Nephron progenitor cell (in vitro differentiated cells): Measurements from ENCODE around the gene LDAH.

Experiments used
- DNase-seq: peaks from one replicate; pipeline ENCODE4 v3.0.0; 2021
- H3K27ac Mint-ChIP-seq: 2 replicates; pipeline ENCODE4 v1.8.0; 2021; ENCODE audit warnings: mild to moderate bottlenecking, moderate library complexity, mixed read lengths
- H3K27me3 Mint-ChIP-seq: 2 replicates; pipeline ENCODE4 v1.8.0; 2021; ENCODE audit warnings: mild to moderate bottlenecking, low read depth, mixed read lengths; ENCODE audit not compliant: poor library complexity
- H3K36me3 Mint-ChIP-seq: 2 replicates; pipeline ENCODE4 v1.8.0; 2021; ENCODE audit warnings: low read depth, mixed read lengths
- H3K4me1 Mint-ChIP-seq: 2 replicates; pipeline ENCODE4 v1.8.0; 2021; ENCODE audit warnings: mixed read lengths
- H3K4me3 Mint-ChIP-seq: 2 replicates; pipeline ENCODE4 v1.8.0; 2021; ENCODE audit warnings: mild to moderate bottlenecking, moderate library complexity, mixed read lengths
- H3K9me3 Mint-ChIP-seq: 2 replicates; pipeline ENCODE4 v1.8.0; 2021; ENCODE audit warnings: mild to moderate bottlenecking, moderate library complexity, mixed read lengths
- CTCF ChIP-seq: fragments of 200-600 bp; sonication (generic); IDR thresholded peaks from 2 replicates; pipeline ENCODE4 v1.5.0; 2021; ENCODE audit warnings: antibody characterized with exemption

Gene LDAH

GRCh38 chr2:20691076-20691734 lies 131.7 kb downstream of the LDAH start:
- no peak for TF ChIP-seq CTCF
- DNase-seq: no peak
- Mint-ChIP-seq H3K27me3 (peaks cover 2% of the 10 kb centered on the region), H3K36me3 (peaks cover 39% of the 10 kb centered on the region), H3K9me3 (peaks cover 4% of the 10 kb centered on the region), H3K4me1 (peaks cover 11% of the 10 kb centered on the region), H3K4me3 (no peak overlapping the region), H3K27ac (peak overlapping the region; percentile 27)

- no peak overlapping the region for H3K27ac Mint-ChIP-seq
- no peak for TF ChIP-seq CTCF
- no peak for DNase-seq
- peaks cover 2% of the 10 kb centered on the region for H3K27me3 Mint-ChIP-seq
- peaks cover 11% of the 10 kb centered on the region for H3K4me1 Mint-ChIP-seq
- peaks cover 4% of the 10 kb centered on the region for H3K9me3 Mint-ChIP-seq
- no peak overlapping the region for H3K4me3 Mint-ChIP-seq
- H3K36me3 Mint-ChIP-seq: peaks cover 49% of the 10 kb centered on the region
These were observed 133.3 kb downstream of the LDAH start for GRCh38 chr2:20689428-20690264.

DNA sequence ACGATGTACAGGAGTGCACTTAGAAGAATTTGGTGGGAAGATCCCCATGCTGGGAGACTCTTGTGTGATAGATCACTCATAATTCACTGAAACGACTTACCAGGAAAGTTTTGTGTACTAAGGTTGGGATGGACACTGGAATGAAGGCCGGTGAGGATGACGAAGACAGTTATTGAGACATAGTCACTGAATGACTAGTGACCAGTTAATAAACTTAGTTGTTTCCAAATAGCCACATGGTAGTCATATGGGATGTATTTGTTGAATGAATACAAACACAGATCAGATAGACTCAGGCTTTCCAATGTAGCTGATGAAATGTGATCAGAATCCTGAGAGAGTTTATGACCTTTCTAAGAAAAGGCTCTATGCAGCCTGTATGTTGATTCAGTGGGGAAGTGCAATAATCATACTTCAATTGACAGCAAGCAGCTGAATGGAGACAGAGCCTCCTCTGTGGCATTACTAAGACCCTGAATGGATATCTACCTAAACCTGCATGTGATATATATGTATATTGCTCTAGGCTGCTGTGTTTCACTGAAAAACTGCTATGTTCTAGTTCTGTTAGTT lies 135.6 kb downstream of the LDAH start:
- peaks cover 72% of the 10 kb centered on the region for H3K36me3 Mint-ChIP-seq
- H3K9me3 Mint-ChIP-seq: peaks cover 4% of the 10 kb centered on the region
- no peak overlapping the region for H3K4me3 Mint-ChIP-seq
- H3K4me1 Mint-ChIP-seq: peaks cover 11% of the 10 kb centered on the region
- no peak for TF ChIP-seq CTCF
- peaks cover 2% of the 10 kb centered on the region for H3K27me3 Mint-ChIP-seq
- H3K27ac Mint-ChIP-seq: peak overlapping the region; percentile 77
- DNase-seq: no peak

DNA sequence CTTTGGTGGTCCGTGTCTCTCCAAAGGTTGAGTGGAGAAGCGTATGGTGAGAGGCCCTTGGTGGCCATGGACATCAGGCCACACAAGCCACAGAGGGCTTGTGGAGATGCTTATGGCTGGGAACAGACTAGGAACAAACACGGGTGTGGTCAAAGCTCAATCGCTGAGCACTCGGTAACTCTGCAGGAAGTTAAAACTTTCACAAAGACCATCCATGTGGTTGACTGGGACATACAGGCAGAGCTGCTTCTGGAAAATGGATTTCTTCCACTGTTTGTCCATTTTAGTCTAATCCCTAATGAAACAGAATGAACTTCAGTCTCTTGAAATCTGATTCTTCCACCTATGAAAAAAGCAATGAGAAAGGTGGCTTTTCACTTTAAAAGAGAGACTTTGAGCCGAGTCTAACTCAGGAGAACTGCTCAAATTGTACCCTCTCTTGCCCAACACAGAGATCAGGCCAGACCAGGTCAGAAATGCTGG lies 138.3 kb downstream of the LDAH start:
- DNase-seq: no peak
- TF ChIP-seq CTCF: no peak
- H3K27me3 Mint-ChIP-seq: peaks cover 2% of the 10 kb centered on the region
- no peak overlapping the region for H3K4me3 Mint-ChIP-seq
- peaks cover 4% of the 10 kb centered on the region for H3K9me3 Mint-ChIP-seq
- H3K36me3 Mint-ChIP-seq: peaks cover 71% of the 10 kb centered on the region
- H3K27ac Mint-ChIP-seq: no peak overlapping the region
- no peaks in the 10 kb centered on the region for H3K4me1 Mint-ChIP-seq

DNA sequence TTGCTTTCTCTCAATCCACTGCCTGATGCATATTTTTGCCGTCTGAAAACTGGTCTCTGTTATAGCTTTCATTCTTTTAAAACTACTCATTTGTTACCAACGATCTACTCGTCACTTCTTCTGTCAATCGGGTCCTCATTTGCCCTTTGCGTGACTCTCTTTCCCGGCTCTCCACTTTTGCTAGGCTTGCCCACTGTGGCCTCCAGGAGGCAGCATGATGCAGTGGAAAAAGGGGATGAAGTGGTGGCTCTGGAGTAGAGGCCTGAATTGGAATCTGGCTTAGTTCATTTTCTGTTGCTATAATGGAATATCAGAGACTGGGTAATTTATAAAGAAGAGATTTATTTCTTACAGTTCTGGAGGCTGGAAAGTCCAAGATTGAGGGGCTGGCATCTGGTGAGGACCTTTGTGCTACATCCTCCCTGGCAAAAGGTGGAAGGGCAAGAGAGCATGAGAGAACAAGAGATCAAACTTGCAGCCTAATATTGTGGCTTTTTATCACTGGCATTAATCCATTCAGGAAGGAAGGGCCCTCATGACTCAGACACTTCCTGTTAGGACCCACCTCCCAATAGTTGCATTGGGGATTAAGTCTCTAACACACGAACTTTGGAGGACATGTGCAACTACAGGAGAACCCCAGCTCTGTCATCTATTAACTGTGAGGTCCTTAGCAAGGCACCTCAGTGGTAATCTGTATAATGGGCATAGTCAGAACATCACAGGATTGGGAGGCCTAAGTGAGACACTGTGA lies 140.6 kb downstream of the LDAH start:
- no peaks in the 10 kb centered on the region for H3K4me1 Mint-ChIP-seq
- no peaks in the 10 kb centered on the region for H3K9me3 Mint-ChIP-seq
- no peak overlapping the region for H3K4me3 Mint-ChIP-seq
- DNase-seq: no peak
- peaks cover 54% of the 10 kb centered on the region for H3K36me3 Mint-ChIP-seq
- peaks cover 2% of the 10 kb centered on the region for H3K27me3 Mint-ChIP-seq
- TF ChIP-seq CTCF: peak; percentile 47
- H3K27ac Mint-ChIP-seq: no peak overlapping the region
